ENCODE results near the gene MYO1G.
A peak's percentile ranks its signal among the peaks of the same experiment; 100 is the strongest.

Gene MYO1G

DNA sequence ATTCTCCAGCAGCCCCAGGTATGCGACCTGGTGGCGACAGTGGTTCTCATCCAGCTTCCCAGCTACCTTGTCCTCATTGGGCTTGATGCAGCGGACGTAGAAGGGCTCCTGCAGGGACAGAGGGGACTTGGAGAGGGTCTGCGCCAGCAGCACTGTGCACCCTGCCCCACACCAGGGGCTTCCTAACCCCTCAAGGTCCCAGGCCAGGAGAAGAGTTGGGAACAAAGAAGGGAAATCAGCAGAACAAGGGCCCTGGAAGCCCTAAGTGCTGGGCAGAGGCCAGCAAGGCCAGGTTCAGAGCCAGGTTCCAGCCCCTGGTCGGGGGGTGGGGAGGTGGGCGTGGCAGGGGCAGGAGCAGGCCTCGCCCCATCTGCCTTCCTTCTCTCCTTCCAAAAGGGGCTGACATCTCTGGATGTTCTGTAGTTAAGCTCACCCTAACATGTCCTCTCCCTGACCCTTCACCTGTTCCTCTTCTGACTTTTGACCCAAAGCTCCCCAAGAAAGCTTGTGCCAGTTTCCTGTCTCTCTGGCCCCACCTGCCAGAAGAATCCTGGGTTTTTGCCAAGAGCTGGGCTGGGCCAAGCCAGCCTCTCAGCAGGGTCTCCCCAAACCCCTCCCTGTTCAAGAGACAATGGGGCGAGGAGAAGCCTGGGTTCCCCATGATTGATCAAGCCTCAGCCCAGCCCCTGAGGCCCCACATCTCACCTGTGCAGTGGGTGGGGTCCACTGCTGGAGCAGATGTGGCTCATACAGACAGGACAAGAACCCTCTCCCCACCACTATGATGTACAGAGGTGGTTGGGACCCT is 11.9 kb downstream of the MYO1G start:
- no peak for DNase-seq (ENCODE audit: low spot score)

DNA sequence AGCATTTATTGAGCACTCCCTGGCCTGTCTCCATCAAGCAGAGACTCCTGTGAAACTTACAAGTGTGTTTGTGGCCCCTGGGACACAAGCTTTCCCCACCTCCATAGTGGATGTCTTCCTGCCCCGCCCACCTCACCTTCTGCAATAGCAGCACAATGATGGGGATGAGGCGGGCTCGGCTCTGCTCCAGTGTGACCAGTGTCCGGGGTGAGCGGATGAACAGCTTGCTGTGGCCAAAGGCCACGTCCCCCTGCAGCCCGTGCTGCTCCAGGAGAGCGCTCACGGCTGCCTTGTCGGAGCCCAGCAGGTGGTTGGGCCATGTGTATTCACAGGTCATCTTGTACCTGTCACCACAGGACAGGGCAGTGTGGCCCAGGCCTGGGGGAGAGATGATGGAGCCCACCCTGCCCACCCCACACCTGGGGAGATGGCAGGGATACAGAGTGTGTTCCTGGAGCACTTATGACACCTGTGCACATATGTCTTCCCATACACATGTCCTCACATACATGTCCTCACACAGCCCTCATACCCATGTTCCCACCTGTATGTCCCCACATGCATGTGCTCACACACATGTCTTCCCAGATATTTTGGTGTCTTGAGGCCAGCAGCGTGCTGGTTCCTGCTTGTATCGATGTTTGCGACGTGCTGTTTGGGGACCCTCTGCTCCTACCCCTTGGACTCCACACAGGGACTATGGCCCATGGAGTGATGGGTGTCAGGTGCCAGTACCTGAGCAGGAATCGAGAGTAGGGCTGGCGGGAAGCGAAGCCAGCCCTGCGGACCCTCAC is 12.7 kb downstream of the MYO1G start:
- DNase-seq (ENCODE audit: low spot score), result no peak

- no peak for DNase-seq (ENCODE audit: low spot score)
Observed at GRCh38 chr7:44965441-44965903, 13.3 kb downstream of the MYO1G start.

- no peak for DNase-seq (ENCODE audit: low spot score)
Observed at GRCh38 chr7:44964831-44965440, 13.9 kb downstream of the MYO1G start.

GRCh38 chr7:44964384-44964830 is 14.4 kb downstream of the MYO1G start:
- DNase-seq (ENCODE audit: low spot score), result no peak

- no peak for DNase-seq (ENCODE audit: low spot score)
Observed at GRCh38 chr7:44963364-44964290, 15.2 kb downstream of the MYO1G start.

GRCh38 chr7:44962483-44963251 is 16.1 kb downstream of the MYO1G start:
- DNase-seq (ENCODE audit: low spot score), result no peak

- DNase-seq (ENCODE audit: low spot score), result no peak
Observed at GRCh38 chr7:44961844-44962482, 16.9 kb downstream of the MYO1G start.

GRCh38 chr7:44960011-44960580 is 18.7 kb downstream of the MYO1G start:
- DNase-seq (ENCODE audit: low spot score), result no peak

- peak; percentile 55 for DNase-seq (ENCODE audit: low spot score)
Observed at GRCh38 chr7:44959433-44959951, 19.3 kb downstream of the MYO1G start.

- DNase-seq (ENCODE audit: low spot score), result no peak
Observed at GRCh38 chr7:44958645-44959344, 20.0 kb downstream of the MYO1G start.

GRCh38 chr7:44956157-44956766 is 22.6 kb downstream of the MYO1G start:
- DNase-seq (ENCODE audit: low spot score), result no peak

DNA sequence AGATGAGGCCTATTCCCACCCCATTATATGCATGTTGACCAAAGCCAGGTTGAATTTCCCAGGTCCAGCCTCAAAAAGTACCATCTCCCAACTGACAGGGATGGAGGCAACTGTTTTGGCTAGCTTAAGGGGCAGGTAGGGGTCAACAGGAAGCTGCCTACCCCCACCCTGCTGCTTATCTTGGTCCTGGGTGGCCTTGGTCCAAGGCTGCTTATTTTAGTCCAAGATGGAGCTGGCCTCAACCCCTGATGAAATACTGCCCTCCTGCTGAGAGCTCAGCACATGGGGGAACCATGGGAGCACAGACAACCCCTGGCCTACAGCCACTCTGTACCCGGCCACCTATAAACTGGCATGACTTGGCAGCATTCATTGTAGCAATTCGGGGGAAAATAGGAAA is 23.1 kb downstream of the MYO1G start:
- no peak for DNase-seq (ENCODE audit: low spot score)

DNA sequence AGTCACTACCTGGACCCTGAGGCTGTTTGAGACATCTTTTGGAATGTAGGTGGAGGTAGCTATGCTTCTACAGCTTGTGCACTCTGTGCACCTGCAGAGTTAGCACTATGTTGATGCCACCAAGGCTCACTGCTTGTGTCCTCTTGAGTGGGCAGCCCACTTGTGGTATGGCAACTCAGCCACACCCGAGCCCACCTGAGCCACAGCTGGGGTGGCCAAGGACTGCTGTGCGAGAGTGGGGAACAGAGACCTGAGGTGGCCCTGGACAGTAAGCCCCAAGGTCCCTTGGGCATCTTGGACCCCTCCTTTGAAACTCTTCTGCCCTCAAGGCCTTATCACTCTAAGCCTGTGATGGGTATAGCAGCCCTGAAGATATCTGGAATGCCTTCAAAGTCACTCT is 25.7 kb downstream of the MYO1G start:
- DNase-seq (ENCODE audit: low spot score), result no peak

- DNase-seq (ENCODE audit: low spot score), result no peak
Observed at GRCh38 chr7:44949303-44949702, 29.5 kb downstream of the MYO1G start.

DNA sequence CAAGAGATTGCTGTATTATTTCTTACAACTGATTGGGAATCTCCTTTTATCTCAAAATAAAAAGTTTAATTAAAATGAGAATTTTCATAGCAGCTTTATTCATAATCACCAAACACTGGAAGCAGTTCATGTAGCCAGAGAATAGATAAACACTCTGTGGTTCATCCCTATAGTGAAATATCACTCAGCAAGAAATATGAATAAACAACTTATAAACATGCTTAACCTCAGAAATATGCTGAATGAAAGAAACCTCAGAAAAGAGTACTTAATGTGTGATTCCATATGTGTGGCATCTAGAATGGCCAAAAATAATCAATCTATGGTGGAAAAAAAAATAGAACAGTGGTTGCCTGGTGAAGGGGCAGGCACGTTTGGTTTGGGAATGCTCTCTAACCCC is 33.3 kb downstream of the MYO1G start:
- DNase-seq (ENCODE audit: low spot score), result no peak

GRCh38 chr7:44944821-44945220 is 34.0 kb downstream of the MYO1G start:
- DNase-seq (ENCODE audit: low spot score), result no peak

DNA sequence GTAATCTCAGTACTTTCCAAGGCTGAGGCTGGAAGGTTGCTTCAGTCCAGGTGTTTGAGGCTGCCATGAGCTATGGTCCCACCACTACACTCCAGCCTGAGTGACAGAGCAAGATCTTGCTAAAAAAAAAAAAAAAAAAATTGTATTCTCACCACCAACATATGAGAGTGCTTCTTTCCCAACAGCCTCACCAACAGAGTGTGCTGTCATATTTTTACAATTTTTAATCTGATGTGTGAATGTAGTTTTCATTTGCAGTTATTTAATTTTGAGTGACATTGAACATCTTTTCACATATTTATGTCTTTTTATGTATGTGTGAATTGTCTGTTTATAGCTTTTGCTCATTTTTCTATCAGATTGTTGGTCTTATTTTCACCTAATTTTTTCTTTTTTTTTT is 35.2 kb downstream of the MYO1G start:
- no peak for DNase-seq (ENCODE audit: low spot score)

DNA sequence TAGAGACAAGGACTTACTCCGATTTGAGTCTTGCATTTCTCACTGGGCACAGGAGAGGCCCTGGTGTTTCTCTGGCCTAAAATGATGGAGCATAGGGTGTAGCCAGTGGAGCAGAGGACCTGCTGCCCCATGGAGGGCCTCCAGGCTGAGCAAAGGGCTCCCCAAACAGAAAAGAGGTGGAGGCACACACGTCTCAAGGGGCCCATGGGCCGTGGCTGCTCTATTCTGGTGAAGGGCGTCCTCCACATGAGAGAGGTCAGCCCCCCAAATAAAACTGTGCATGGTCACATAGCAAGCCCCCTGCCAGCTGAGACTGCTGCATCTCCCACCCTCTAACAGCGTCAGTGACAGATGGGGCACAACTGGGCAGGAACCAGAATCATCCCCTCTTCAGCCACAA is 41.4 kb downstream of the MYO1G start:
- DNase-seq (ENCODE audit: low spot score), result no peak
